H1 (cell line): Measurements from ENCODE around the gene C19orf38. TPM values are rescaled to one million over a fixed set of nuclear protein-coding genes. Genes with fewer than 3 reads are reported as not detected.

Source experiments
- EZH2 ChIP-seq: fragments of 200-600 bp; sonication (generic); IDR thresholded peaks from 2 replicates; pipeline ENCODE4 v1.7.1; 2012; ENCODE audit warnings: low read depth, mild to moderate bottlenecking, moderate library complexity, low read length, inconsistent platforms; ENCODE audit not compliant: severe bottlenecking
- HDAC2 ChIP-seq, 2 experiments: fragments of 300-600 bp in 1 of 2; sonication (generic) in 1 of 2; IDR thresholded peaks; 2 replicates each; pipeline ENCODE4 v1.6.1; 2011 to 2012; ENCODE audit warnings: low read depth in 2 of 2, low read length in 2 of 2, mild to moderate bottlenecking in 2 of 2, moderate library complexity in 2 of 2, borderline replicate concordance in 1 of 2, inconsistent platforms in 1 of 2
- RNF2 ChIP-seq: fragments of 200-900, 300-1000 bp; sonication (generic); IDR thresholded peaks from 2 replicates; pipeline ENCODE4 v1.7.1; 2016; ENCODE audit warnings: borderline replicate concordance, low read depth, mild to moderate bottlenecking, antibody characterized with exemption, low read length; ENCODE audit not compliant: poor library complexity, severe bottlenecking; ENCODE audit errors: missing control alignments
- SP1 ChIP-seq: IDR thresholded peaks from 2 replicates; pipeline ENCODE4 v1.6.1; 2011; ENCODE audit warnings: low read depth, low read length
- TAF7 ChIP-seq: optimal IDR thresholded peaks from 2 replicates; pipeline ENCODE3; 2011; ENCODE audit warnings: low read depth, mild to moderate bottlenecking, inconsistent platforms, low read length, moderate library complexity, borderline replicate concordance
- polyA plus RNA-seq, 7 experiments: library from polyadenylated mRNA; depleted of rRNA in 3 of 7; stranded (reverse) in 5 of 7; unstranded in 2 of 7; fragments of >200 nt in 5 of 7; fragments of 200-250 nt in 2 of 7; gene quantifications; 1 replicate in 5 of 7; 2 replicates in 1 of 7; 4 replicates in 1 of 7; pipeline versions ENCODE4 v1.2.1 to v1.2.3, GENCODE V29; 2011 to 2013; ENCODE audit warnings: missing spikeins in 2 of 7, mixed read lengths in 2 of 7
- total RNA-seq: library from RNA; stranded (reverse); fragmentation: NEBNext Ultra II Directional; extraction: Animal tissue kit (Norgen Biotek cat#: 25700); gene quantifications from 2 replicates; pipeline ENCODE4 v1.2.1, GENCODE V29; 2021
- TF ChIP-seq, protein P1 (sequence below), 3 experiments: IDR thresholded peaks; 1 replicate in 2 of 3; 2 replicates in 1 of 3; pipeline versions ENCODE4 v1.5.1 to v1.6.1; 2011; ENCODE audit warnings: low read length in 3 of 3, mild to moderate bottlenecking in 3 of 3, inconsistent platforms in 2 of 3, low read depth in 1 of 3, moderate library complexity in 1 of 3; ENCODE audit not compliant: insufficient read depth in 1 of 3; ENCODE audit errors: control extremely low read depth in 1 of 3
- TF ChIP-seq, protein P2 (sequence below): IDR thresholded peaks from 2 replicates; pipeline ENCODE4 v1.6.1; 2012; ENCODE audit warnings: inconsistent platforms
- TF ChIP-seq, protein P3 (sequence below): IDR thresholded peaks from 2 replicates; pipeline ENCODE4 v1.6.1; 2012; ENCODE audit warnings: inconsistent platforms

C19orf38 gene
- total and polyA plus RNA-seq, 2 of the 8 experiments (the other 6 are each of a cell fraction or from before 2014, with no cell fraction given) = 0.53 TPM; not detected in 1

DNA sequence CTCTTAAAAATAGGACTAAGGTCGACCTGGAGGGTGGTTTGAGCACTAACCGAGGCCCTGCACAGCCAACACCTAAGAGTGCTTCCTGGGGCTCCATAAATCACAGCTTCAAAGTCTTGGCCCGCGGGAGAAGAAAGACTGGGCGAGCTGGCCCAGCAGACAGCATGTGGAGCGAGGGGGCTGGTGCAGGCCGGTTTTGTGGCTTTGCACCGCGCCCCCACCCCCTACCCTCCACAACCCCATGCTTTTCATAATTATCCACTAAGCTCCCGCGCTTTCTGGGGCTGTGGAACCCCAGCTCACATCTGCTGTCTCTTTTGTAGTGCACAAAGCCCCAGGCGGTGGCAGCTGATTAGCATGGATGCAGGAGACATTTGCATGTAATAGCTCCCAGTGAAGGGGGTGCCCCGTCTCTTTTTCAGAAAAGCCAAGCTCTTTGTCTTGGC, 40.2 kb downstream of the C19orf38 start (continued):
- TF ChIP-seq, protein P1, sequence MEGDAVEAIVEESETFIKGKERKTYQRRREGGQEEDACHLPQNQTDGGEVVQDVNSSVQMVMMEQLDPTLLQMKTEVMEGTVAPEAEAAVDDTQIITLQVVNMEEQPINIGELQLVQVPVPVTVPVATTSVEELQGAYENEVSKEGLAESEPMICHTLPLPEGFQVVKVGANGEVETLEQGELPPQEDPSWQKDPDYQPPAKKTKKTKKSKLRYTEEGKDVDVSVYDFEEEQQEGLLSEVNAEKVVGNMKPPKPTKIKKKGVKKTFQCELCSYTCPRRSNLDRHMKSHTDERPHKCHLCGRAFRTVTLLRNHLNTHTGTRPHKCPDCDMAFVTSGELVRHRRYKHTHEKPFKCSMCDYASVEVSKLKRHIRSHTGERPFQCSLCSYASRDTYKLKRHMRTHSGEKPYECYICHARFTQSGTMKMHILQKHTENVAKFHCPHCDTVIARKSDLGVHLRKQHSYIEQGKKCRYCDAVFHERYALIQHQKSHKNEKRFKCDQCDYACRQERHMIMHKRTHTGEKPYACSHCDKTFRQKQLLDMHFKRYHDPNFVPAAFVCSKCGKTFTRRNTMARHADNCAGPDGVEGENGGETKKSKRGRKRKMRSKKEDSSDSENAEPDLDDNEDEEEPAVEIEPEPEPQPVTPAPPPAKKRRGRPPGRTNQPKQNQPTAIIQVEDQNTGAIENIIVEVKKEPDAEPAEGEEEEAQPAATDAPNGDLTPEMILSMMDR (IDR thresholded peaks at IDR 0.05; ENCODE audit: control extremely low read depth in 1 of 3, insufficient read depth in 1 of 3, low read depth in 1 of 3, low read length in 3 of 3) = no peak
- TF ChIP-seq RNF2 (no peak), HDAC2 (IDR thresholded peaks at IDR 0.05; ENCODE audit: borderline replicate concordance in 1 of 2, low read depth in 2 of 2, low read length in 2 of 2) (peak in 1 of 2 experiments; percentile 97; a peak in 1 of 4 replicates), SP1 (0 out of 2 replicates have a peak, but pooled peaks have one; percentile 19), TAF7 (no peak), EZH2 (no peak)
- TF ChIP-seq, protein P2, sequence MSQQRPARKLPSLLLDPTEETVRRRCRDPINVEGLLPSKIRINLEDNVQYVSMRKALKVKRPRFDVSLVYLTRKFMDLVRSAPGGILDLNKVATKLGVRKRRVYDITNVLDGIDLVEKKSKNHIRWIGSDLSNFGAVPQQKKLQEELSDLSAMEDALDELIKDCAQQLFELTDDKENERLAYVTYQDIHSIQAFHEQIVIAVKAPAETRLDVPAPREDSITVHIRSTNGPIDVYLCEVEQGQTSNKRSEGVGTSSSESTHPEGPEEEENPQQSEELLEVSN = peak; percentile 72
- TF ChIP-seq, protein P3, sequence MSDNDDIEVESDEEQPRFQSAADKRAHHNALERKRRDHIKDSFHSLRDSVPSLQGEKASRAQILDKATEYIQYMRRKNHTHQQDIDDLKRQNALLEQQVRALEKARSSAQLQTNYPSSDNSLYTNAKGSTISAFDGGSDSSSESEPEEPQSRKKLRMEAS = peak; percentile 70
